NCI-H524 (cell line): ENCODE data around the gene RYK.
A peak's percentile ranks its signal among the peaks of the same experiment; 100 is the strongest.
"Not testable (repeated sequence)": the region's sequence is repeated elsewhere in the genome, so short reads cannot be mapped to it uniquely, and the experiment has no call there.

ENCODE experiments used
- DNase-seq, 2 experiments: peaks; one replicate each; lab custom pipeline; 2025; lab: John Stamatoyannopoulos, UW

RYK gene

DNA sequence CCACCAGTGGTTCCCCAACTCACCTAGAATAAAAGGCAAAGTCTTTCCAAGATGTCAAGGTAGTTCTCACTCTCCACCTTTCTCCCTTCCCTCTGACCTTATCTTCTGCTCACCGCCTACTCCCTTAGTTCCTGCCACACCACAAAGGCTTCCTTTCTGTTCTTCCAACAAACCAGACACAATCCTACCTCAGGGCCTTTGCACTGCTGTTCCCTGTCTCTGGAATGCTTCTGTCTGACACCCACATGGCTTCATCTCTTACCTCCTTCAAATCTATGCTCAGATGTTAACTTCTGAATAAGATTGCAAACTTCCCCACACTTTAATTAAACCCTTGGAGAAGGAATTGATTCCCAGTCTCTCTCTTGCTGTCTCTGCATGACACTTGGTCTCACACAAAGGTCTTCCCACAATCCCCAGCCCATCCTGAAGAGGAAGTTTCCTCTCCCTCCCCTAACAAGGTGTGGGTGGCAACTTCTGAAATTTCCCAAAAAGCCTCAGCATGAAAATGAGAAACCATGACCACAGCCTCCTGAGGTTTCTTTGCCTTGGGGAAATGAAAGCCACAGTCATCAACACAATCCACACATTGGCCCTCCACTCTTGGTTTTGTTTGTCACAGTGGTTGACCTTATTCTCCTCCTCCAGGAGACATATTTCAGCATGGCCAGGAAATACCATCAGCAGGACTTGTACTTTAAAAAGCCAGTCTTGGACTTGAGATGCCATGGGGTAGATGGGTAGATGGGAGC is 3.0 kb upstream of the RYK start:
- no peak for DNase-seq

DNA sequence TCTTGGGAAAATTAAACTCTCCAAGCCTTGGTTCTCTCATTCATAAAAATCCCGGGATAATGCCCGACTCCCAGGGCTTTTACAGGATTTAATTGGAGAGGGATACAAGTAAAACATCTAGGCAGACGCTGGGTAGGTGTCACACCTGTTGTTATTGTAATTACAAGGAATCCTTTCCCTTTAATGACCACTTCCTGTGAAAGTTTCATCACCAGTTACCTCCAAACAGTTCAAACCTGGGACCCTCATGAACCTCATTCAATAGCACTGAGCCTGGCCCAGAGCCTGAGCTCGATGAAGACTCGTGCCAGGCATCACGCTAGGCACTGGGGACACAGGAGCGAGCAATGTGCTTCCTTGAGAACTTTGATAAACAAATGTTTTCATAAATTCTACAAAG is 2.1 kb upstream of the RYK start:
- DNase-seq, result no peak

DNA sequence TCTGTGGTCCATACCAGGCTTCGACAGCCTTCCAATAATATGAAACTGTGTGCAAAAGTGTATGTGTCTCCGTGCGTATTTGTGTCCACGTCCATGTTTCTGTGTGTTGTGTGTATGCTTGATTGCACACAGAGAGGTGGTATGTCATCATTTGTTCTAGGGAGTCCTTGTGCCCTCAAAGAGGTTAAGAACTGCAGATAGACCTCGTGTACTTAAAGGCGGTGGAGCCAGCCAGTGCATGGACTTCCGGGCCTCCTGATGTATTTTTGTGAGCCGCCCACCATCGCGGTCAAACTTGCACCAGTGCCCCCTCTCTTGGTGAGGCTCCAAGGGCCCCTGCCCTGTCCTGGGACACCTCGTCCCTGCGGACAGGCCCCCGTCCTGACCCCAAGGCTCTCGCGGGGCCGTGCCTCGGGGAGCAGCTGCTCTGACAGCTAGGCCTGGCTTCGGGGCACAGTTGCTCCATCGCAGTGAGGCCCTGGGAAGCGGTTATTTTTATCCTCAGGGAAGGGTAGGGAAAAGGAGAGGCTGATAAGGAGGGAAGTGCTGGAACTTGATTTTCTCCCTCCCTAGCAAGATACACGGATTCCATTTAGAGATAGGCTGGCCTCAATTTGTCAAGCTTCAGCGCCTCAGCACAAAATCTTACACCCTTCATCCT is 1.2 kb upstream of the RYK start:
- DNase-seq, result no peak

DNA sequence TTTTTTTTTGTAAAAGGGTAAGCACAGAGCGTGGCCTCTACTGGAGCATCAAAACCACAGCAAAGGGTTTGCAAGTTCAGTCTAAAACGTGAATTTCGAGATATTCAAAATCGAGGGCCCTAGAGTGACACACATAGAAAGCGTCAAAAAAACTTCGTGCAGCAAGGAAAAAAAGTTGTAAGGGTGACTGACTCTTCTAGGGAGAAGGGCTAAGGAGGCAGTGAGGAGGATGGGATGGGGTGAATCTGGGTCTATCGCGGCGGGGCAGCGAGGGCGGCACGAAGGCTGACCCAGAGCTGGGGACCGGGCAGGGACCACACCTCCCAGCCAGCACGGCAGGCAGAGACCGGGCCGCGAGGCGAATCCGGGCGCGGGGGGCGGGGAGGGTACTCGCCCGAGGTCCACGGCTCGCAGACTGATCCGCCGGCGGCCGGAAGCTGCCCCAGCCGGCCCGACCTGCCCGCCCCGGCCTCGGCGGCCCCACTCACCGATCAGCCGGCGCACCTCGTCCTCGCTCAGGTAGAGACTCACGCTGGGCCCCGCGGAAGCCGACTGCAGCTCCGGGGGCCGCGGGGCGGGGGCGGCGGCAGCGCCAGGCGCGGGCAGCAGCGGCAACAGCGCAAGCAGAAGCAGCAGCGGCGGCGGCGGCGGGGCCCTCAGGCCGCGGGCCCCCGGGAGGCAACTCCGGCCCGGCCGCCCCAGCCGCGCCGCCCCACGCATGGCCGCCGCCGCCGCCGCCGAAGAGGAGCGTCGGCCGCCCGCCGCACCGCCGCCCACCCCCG is 533 bp downstream of the RYK start:
- peak in 1 of 2 experiments; percentile 30 for DNase-seq

DNA sequence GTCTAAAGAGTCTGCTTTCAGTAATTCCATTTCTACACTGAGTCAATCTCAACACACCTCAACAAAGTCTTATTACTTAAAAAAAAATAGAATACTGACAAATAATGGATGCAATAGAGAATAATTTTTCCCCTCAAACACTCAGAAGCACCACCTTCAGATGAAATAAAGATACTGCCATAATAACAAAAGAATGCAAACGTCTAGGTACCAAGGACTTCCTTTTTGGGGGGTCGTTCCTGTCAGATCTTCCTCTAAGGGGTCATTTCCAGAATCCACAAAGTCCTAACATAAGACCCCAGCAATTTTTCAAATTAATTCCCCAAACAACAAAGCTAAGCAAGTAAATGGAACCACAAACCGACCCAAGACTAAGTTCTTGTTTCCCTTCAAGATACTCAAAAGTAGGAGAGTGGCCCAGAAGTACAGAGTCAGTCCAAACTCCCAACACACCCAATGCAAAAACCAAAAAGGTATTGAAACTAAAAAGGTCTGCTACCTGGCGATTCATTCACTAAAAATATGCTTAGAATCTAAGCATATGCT is 1.3 kb downstream of the RYK start:
- no peak for DNase-seq

DNA sequence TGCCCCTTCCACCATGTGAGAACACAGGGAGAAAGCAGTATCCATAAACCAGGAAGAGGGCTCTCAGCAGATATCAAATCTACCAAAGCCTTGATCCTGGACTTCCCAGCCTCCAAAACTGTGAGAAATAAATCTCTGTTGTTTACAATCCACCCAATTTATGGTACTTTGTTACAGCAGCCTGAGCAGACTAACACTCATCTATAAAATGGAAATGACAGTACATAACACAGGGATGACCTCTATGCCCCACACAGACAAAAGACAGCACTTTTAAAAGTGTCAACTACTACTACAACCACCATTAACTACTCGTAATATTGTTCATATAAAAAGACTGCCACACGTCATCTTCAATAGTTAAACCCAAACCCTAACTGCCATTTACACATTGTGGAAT is 5.7 kb downstream of the RYK start:
- DNase-seq, result peak in 1 of 2 experiments; percentile 9

DNA sequence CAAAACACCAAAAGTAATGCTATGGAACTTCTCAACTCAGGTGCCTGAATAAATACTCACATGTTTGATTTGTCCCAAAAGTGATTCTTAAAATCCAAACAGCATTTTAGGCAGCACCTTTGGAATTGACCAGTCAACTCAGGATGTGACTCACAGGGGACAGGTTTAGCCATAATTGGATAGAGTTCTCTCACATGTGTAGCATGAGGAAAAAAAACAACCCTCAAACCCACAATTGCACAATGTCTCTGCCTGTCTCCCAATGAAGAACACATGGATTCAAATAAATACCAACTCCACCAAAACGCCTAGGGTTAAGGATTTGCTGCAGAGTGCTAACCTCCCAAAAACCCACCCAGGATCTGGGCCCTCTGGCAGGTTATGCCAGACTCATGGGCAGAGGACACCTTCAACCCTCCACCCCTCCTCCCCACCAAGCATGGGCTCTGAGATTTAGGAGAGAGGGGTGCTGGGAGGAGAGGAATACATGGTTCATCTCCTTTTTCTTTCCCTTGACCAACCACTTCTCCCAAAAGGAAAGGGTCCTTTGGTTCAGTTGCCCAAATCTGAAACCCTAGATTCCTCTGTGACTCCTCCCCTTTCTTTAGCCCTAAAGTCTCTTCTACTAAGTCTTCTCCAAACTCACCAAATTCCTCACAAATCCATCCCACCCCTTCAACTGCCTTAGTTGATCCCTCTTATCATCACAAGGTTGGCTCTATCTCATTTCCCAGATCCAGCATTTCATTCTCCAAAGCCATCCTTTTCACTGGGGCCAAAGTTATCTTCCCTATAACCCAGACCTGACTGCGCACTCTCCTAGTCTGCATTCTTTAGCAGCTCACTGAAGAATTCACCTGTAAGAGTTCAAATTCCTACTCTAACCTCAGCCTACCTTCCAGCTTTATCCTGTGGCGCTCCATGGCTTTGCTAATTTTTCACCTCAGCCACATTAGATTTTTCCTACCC is 7.7 kb downstream of the RYK start:
- no peak for DNase-seq

DNA sequence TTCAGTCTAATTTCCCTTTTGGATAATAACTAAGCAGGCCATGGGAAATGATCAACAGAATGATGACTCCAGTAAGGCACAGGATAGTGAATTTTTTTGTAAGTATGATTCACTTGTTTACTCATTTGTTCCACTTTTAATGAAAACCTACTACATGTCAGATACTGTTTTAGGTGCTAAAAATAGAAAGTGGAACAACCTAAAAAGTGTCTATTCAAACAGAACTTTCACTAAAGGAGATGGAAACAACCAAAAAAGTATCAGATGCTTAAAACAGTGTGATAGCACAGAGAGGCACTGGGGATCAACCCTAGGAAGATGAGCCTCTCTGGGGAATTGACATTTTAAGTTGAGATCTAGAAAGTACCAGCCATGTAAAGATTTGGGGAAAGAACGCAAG is 11.1 kb downstream of the RYK start:
- DNase-seq, result no peak

DNA sequence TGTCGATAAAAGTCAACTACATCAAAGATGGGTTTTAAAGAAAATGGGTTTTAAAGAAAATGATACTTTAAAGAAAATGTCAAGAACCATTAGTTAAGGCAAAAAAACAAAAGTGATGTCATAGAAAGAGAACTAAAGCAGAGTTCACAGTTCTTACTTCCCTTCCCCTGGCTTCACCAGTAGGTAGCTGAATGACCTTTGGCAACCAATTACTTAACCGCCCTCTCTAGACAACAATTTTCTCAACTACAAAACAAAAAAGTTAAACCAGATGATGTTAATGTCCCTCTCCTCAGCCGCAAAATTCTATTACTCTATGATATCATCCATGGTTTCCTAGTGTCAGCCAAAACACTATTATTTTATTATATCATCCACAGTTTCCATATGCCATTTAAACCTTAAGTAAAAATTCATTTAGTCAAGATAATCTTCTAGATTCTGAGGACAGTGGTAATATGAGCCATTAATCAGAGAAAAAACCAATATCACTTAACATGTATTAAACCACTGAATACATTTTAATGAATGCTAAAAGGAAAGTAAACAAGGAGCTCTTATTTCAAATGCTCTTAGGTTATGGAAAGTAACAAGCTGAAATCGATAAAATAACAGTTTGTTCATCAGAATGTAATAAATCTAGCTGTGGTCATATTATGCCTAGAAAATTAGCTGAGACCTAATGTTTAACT is 13.1 kb downstream of the RYK start:
- peak in 1 of 2 experiments; percentile 25 for DNase-seq

DNA sequence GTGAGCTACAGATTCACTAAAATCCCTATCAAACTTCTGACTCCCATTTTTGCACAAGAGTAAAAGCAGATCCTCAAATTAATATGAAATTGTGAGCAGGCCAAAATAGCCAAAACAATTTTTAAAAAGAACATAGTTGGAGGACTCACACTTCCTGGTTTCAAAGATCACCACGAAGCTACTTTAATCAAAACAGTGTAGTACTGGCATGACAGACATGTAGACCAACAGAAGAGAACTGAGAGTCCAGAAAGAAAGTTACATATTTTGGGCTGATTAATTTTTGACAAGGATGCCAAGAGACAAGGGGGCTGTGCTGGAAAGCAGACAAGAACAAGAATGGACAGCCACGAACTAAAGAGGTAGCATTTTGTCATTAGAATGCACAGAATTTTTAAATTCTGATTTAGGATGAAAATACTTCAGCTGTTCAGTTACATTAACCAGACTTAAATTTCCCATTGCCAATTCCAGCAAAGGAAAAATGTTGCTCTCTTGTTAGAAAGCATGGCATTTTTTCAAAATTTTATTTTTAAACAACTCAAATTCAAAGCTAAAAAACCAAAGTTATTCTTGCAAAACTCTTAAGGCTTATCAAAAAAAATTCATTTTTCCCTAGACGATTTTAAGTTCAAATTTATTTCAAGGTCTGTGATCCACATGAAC is 14.0 kb downstream of the RYK start:
- no peak for DNase-seq

DNA sequence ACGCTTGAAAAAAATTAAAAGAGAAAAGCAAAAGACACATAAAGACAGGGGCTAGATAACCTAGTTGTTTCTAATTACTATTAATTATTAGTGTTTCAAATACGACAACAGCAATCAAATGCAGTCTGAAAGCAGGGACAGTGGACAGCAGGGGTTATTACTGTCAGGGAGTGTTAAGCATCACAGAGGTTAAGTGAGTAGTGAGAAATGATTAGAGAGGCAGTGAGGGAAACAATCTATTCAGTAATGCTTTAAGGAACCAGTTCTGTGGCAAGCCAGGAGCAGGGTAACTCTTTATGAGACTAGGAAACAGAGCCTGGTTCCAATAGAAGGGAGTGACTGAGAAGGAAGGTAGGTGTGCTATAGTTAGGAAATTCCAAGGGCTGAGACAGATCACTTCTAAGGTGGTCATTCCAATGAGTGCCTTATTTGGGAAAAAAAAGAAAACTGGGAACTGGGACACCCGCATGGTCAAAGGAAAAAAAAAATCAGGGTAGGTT is 15.0 kb downstream of the RYK start:
- no peak for DNase-seq

DNA sequence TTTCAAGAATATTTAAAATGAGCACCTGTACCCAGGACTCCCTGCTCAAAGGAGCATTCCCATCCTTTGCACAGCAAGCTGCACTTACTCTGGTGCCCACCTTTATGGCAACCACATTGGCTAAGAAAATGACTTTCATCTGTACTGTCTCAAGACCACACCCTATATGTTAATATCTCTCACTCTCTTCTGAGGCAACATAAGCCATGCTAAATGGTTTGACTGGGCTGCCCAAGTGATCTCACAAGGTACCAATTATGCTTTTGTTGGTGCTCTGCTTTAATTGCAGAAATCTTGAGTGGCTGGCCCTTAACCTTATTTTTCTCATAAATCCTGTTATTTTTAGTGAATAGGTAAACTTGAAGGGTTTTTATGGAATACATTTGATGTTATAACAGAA is 17.7 kb downstream of the RYK start:
- DNase-seq, result no peak

DNA sequence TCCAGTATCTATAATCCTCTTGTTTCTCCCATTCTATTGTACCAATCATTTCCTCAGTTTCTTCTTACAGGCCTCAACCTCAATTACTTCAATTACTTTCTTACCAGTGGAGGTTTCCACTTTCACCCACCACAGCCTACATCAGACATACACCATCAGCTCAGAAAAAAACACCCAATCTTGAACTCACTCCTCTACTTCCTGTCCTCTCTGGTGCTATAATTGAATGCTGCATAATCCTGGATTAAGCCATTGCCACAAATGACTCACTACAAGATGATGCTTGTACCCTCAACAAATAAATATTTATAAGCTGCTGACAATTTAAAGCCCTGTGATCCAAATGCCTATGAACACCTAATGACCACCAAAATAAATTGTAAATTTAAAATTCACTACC is 18.5 kb downstream of the RYK start:
- peak in 1 of 2 experiments; percentile 49 for DNase-seq

DNA sequence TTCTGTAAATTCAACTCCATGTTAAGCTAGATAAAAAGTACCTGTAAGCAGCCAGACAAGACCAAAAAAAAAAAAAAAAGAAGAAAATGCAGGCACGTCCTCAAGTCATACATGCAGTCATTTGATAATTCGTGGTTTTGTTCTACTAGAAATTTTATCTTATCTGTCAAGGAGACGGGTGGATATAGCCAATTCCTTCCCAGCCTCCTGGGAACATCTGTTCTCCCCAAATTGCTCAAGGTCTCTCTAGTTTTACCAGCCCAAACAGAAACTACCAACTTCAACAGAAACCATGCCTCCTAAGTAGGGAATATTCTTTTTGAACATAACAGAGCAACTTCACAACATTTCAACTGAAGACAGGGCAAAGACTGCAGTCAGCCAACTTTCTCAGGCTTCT is 19.5 kb downstream of the RYK start:
- DNase-seq, result no peak

DNA sequence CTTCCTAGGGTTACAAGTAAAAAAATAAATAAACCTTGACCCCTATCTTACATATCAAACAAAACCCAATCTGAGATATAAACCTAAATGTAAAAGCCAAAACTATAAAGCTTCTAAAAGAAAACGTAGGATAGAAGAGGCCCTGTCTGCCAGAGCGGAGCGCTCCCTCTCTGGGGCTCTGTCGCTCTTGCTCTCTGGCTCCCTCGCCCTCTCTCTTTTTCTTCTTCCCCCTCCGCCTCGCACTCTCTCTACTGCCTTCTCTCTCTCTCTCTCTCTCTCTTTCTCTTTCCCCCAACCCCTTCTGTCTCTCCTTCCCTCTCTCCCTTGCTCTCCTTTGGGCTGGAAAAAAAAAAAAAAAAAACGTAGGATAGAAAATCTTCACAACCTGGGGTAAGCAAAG is 21.6 kb downstream of the RYK start:
- DNase-seq, result no peak

DNA sequence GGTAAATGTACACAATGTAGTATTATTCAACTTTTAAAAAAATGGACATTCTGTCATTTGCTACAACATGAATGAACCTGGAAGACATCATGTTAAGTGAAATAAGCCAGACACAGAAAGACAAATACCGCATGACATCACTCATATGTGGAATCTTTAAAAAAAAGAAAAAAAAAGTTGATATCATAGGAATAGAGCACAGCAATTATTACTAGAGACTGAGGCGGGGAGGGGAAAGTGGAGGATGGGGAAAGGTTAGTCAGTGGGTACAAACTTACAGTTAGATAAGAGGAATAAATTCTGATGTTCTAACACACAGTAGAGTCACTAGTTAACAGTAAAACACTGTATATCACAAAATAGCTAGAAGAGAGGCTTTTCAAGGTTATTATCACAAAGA is 22.2 kb downstream of the RYK start:
- DNase-seq, result no peak

DNA sequence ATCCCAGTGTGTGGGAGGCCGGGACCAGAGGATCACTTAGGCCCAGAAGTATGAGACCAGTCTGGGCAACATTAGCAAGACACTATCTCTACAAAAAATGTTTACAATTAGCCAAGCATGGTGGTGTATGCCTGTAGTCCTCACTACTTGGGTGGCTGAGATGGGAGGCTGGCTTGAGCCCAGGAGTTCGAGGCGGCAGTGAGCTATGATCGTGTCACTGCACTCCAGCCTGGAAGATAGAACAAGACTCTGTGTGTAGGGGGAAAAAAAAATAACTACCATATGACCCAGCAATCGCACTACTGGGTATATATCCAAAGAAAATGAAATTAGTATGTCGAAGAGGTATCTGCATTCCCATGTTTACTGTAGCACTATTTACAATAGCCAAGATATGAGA is 22.6 kb downstream of the RYK start:
- no peak for DNase-seq

DNA sequence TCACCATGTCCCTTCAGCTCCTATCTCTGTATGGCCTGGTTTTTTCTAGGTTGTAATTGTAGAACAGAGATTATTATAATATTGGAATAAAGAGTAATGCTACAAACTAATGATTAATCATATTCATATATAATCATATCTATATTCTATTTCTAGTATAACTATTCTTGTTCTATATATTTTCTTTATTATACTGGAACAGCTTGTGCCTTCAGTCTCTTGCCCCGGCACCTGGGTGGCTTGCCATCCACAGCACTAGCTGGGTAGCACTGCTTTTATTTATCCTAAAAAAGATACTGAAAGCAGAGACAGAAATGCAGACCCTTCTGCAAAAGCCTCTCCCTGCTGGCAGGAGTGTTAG is 25.9 kb downstream of the RYK start:
- DNase-seq, result not testable (repeated sequence)

DNA sequence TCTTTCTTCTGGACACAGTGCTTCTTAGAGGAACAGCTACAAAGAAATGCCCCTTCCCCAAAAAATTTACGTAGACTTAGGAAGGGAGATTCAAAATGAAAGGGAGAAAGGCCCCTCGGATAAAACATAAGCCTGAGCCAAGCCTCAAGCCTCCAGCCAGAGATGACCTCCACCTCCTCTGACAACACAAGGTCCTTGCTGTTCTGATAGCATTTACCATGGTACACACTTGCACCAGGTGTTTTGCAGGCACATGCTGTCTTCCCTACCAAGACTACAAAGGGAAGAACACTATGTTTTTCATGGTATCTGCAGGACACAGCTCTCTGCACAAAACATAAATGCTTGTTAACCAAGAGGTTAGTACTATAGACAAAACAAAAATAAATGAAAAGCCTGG is 27.8 kb downstream of the RYK start:
- no peak for DNase-seq

DNA sequence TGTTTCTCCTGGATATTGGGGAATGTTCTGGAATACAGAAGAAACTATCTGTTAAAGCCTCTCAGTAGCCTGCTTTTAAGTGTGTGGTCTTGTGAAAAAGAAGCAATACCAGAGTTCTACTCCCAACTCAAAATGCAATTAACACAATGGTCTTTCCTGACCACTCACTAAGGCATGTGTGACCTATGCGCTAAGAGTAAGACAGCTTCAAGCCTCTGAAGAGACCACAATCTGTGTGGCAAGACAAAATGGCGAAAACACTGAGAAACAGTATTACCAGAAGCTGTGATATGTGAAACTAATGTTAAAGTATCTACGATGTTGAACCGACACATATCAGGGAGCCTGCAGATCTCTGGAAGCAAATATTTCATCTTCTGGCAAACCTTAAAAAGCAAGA is 33.8 kb downstream of the RYK start:
- no peak for DNase-seq
